Adrenal gland (tissue), 12 donors: ENCODE measurements around the gene PLEKHA6. TPM values are rescaled to one million over a fixed set of nuclear protein-coding genes. Genes with fewer than 3 reads are reported as not detected.

Experiments
- DNase-seq, 7 donors: peaks; one replicate each; pipeline ENCODE4 v3.0.0-alpha.2; 2019 to 2020
- H3K27ac ChIP-seq, 5 donors: fragments of 200-600 bp; sonication (generic) in 4 of 5; 1 replicate in 3 of 5; 2 replicates in 2 of 5; pipeline versions ENCODE4 v1.5.1 to v1.8.0; 2016 to 2020; ENCODE audit warnings: mild to moderate bottlenecking in 1 of 5
- H3K27me3 ChIP-seq: fragments of 200-600 bp; 2 replicates; pipeline ENCODE4 v1.8.0; 2021
- H3K36me3 ChIP-seq, 2 donors: fragments of 200-600 bp; replicated peaks in 1 of 2; 1 replicate in 1 of 2; 2 replicates in 1 of 2; pipeline versions ENCODE4 v1.5.1 to v1.8.0; 2018 to 2022
- H3K4me1 ChIP-seq, 2 donors: fragments of 200-600 bp; replicated peaks in 1 of 2; 1 replicate in 1 of 2; 2 replicates in 1 of 2; pipeline versions ENCODE4 v1.5.1 to v1.8.0; 2018 to 2021
- H3K4me3 ChIP-seq, 4 donors: fragments of 200-600 bp; sonication (generic) in 3 of 4; one replicate each; pipeline ENCODE4 v1.5.1; 2016 to 2018
- H3K9me3 ChIP-seq, 3 donors: fragments of 200-600 bp; sonication (generic) in 1 of 3; replicated peaks in 1 of 3; 1 replicate in 2 of 3; 2 replicates in 1 of 3; pipeline versions ENCODE4 v1.5.1 to v1.8.0; 2016 to 2021
- CTCF ChIP-seq, 6 experiments: fragments of 450-650 bp in 4 of 6; fragments of 200-600 bp in 2 of 6; sonication (generic) in 1 of 6; IDR thresholded peaks; 1 replicate in 5 of 6; 2 replicates in 1 of 6; pipeline versions ENCODE4 v1.5.1 to v1.8.0; 2016 to 2021; ENCODE audit warnings: antibody characterized with exemption in 6 of 6, mild to moderate bottlenecking in 2 of 6, moderate library complexity in 1 of 6
- POLR2A ChIP-seq, 2 donors: fragments of 450-650 bp; IDR thresholded peaks; one replicate each; pipeline ENCODE4 v1.6.1; 2017; ENCODE audit warnings: antibody characterized with exemption in 2 of 2, mild to moderate bottlenecking in 2 of 2, moderate library complexity in 1 of 2
- whole genome bisulfite sequencing, 4 donors: extraction: QIAGEN DNeasy Blood & Tissue Kit in 2 of 4; methylation state at CpG; one replicate each; pipeline versions ENCODE4 v1.1.5 to v1.1.7; 2013 to 2017; 5-methylcytosine and 5-hydroxymethylcytosine counted together
- intact Hi-C, 2 donors: fragments of 100-400 bp; cut with DNase I; formaldehyde crosslinking; loops; one replicate each; pipeline versions ENCODE4 v1.14.1 to v1.15.0; 2022 to 2023
- polyA plus RNA-seq, 3 donors: library from polyadenylated mRNA; stranded (reverse); fragments of 200-250 nt in 2 of 3; fragments of 350-450 nt in 1 of 3; fragmentation: Illumina TruSeq in 1 of 3; extraction: RNeasy Lipid Tissue Mini Kit (QIAGEN cat#74804) in 1 of 3; gene quantifications; one replicate each; pipeline ENCODE4 v1.2.3, GENCODE V29; 2013 to 2014
- total RNA-seq, 9 donors: library from RNA; depleted of rRNA in 4 of 9; stranded (reverse); fragments of >200 nt in 4 of 9; fragments of 120-200 nt in 1 of 9; fragmentation: NEBNext Ultra II Directional in 1 of 9; extraction: Animal tissue kit (Norgen Biotek cat#: 25700) in 1 of 9; gene quantifications; one replicate each; pipeline versions ENCODE4 v1.1.0 to v1.2.4, GENCODE V29; 2013 to 2023
- donor health status: healthy with polysubstance abuse.
- donor health status: Bipolar disorder and iron deficiency.
- donor health status: DM: yes; HTN: yes; CAD: no.
- donor health status: DM: no; HTN: no; CAD: no.
- donor health status: DM: no; HTN: no; CAD: no.
- donor health status: DM: yes; HTN: yes; CAD: no.

PLEKHA6 gene
- total and polyA plus RNA-seq, 12 donors, result 2.2 to 13.8 (median 5.1) TPM

GRCh38 chr1:204257446-204257845 is 102.3 kb downstream of the PLEKHA6 start:
- WGBS, 4 donors, result 79 to 96% (median 92%) methylated on average over 16 to 24 of the region's 24 CpGs
- Histone ChIP-seq H3K36me3 (no peaks in the 10 kb centered on the region), H3K27me3 (no peaks in the 10 kb centered on the region), H3K27ac (no peak overlapping the region), H3K4me1 (no peaks in the 10 kb centered on the region), H3K4me3 (no peak overlapping the region), H3K9me3 (no peaks in the 10 kb centered on the region)
- DNase-seq, result no peak
- TF ChIP-seq CTCF (IDR thresholded peaks at IDR 0.05) (no peak), POLR2A (IDR thresholded peaks at IDR 0.05) (no peak)
- intact Hi-C loops, result loop anchor here in 1 of 2 donors (5.0 kb wide), 1 partner anchor 105 kb away; no protein-coding TSS in a partner anchor

- intact Hi-C loops, result loop anchor here in 1 of 2 donors (5.0 kb wide), 1 partner anchor 106 kb away; no protein-coding TSS in a partner anchor
- Histone ChIP-seq H3K27ac (peak overlapping the region in 1 of 5 donors; percentile 63), H3K9me3 (no peaks in the 10 kb centered on the region), H3K36me3 (no peaks in the 10 kb centered on the region), H3K4me3 (no peak overlapping the region), H3K27me3 (no peaks in the 10 kb centered on the region), H3K4me1 (no peaks in the 10 kb centered on the region)
- 77 to 85% (median 80%) methylated on average over 10 of the region's 10 CpGs for WGBS, 4 donors
- DNase-seq, result no peak
- no peak for TF ChIP-seq POLR2A (IDR thresholded peaks at IDR 0.05)
Observed at GRCh38 chr1:204256531-204256930, 103.2 kb downstream of the PLEKHA6 start.

GRCh38 chr1:204255966-204256365 is 103.8 kb downstream of the PLEKHA6 start:
- Histone ChIP-seq H3K27ac (peak overlapping the region in 1 of 5 donors; percentile 63), H3K36me3 (no peaks in the 10 kb centered on the region), H3K4me3 (no peak overlapping the region), H3K9me3 (no peaks in the 10 kb centered on the region), H3K27me3 (no peaks in the 10 kb centered on the region), H3K4me1 (no peaks in the 10 kb centered on the region)
- TF ChIP-seq CTCF (IDR thresholded peaks at IDR 0.05), result no peak
- TF ChIP-seq POLR2A (IDR thresholded peaks at IDR 0.05), result no peak
- WGBS, 4 donors, result 67 to 84% (median 73%) methylated on average over 3 to 5 of the region's 5 CpGs
- DNase-seq, result no peak
- intact Hi-C loops, result loop anchor here in 1 of 2 donors (5.0 kb wide), 1 partner anchor 106 kb away; no protein-coding TSS in a partner anchor

GRCh38 chr1:204255225-204255624 is 104.5 kb downstream of the PLEKHA6 start:
- Histone ChIP-seq H3K27me3 (no peaks in the 10 kb centered on the region), H3K4me1 (no peaks in the 10 kb centered on the region), H3K27ac (no peak overlapping the region), H3K36me3 (no peaks in the 10 kb centered on the region), H3K9me3 (no peaks in the 10 kb centered on the region), H3K4me3 (no peak overlapping the region)
- TF ChIP-seq POLR2A (IDR thresholded peaks at IDR 0.05), result no peak
- TF ChIP-seq CTCF (IDR thresholded peaks at IDR 0.05), result no peak
- intact Hi-C loops, result loop anchor here in 1 of 2 donors (5.0 kb wide), 1 partner anchor 107 kb away; no protein-coding TSS in a partner anchor
- no peak for DNase-seq
- 82 to 88% (median 86%) methylated on average over 5 of the region's 5 CpGs for WGBS, 4 donors

GRCh38 chr1:204254031-204254661 is 105.6 kb downstream of the PLEKHA6 start:
- peak in 6 of 7 donors; percentile 41 to 77 (median 54) for DNase-seq

More at GRCh38 chr1:204254031-204254661, 105.6 kb downstream of the PLEKHA6 start:
- H3K4me1 ChIP-seq, result no peaks in the 10 kb centered on the region
- peak overlapping the region in 1 of 5 donors; percentile 8 for H3K27ac ChIP-seq
- WGBS, 4 donors, result 54 to 68% (median 64%) methylated on average over 6 to 7 of the region's 7 CpGs
- TF ChIP-seq POLR2A (IDR thresholded peaks at IDR 0.05), result no peak
- no peak for TF ChIP-seq CTCF (IDR thresholded peaks at IDR 0.05)
- no peaks in the 10 kb centered on the region for H3K27me3 ChIP-seq
- no peaks in the 10 kb centered on the region for H3K9me3 ChIP-seq
- no peaks in the 10 kb centered on the region for H3K36me3 ChIP-seq
- no peak overlapping the region for H3K4me3 ChIP-seq
- intact Hi-C loops, result no loop called here
